ENCODE data around the gene ZNF679. TPM values are rescaled to one million over a fixed set of nuclear protein-coding genes. Genes with fewer than 3 reads are reported as not detected.

ZNF679 gene
- total and polyA plus RNA-seq, 2 of the 13 experiments (the other 11 are each of a cell fraction or from before 2014, with no cell fraction given), result not detected

GRCh38 chr7:64266341-64266919, 38.2 kb downstream of the ZNF679 start:
- Histone ChIP-seq H3K36me3 (replicated peaks in 1 of 2; ENCODE audit: control insufficient read depth in 1 of 2, insufficient read depth in 2 of 2, low read length in 2 of 2) (no peaks in the 10 kb centered on the region), H4K20me1 (ENCODE audit: insufficient read depth, low read length) (no peaks in the 10 kb centered on the region), H3K9me3 (ENCODE audit: low read length) (peaks cover 78% of the 10 kb centered on the region), H2AFZ (ENCODE audit: low read length) (no peak overlapping the region), H3K79me2 (ENCODE audit: insufficient read depth, low read length) (no peaks in the 10 kb centered on the region), H3K4me2 (ENCODE audit: low read depth, low read length) (no peak overlapping the region), H3K27ac (ENCODE audit: extremely low read length, insufficient read depth, low read length) (no peak overlapping the region), H3K27me3 (ENCODE audit: control insufficient read depth in 1 of 2, insufficient read depth in 2 of 2, low read length in 2 of 2) (no peaks in the 10 kb centered on the region), H3K9ac (ENCODE audit: insufficient read depth, low read depth, low read length) (no peak overlapping the region), H3K4me3 (replicated peaks in 1 of 3; ENCODE audit: insufficient read depth in 1 of 3, low read depth in 2 of 3, low read length in 3 of 3) (no peak overlapping the region), H3K4me1 (ENCODE audit: insufficient read depth, low read length) (no peaks in the 10 kb centered on the region)
- FAIRE-seq, result no peak
- BruUV-seq (replicated peaks), result no TSS peak
- DNase-seq (ENCODE audit: low spot score), result no peak
- no peak for ATAC-seq
- POLR2A ChIA-PET, result no interaction called here
- CTCF ChIA-PET (ENCODE audit: low intra/inter-chr PET ratio, low total read pairs), result no interaction called here
- TF ChIP-seq ZNF382 (CRISPR knock-in tag; IDR thresholded peaks at IDR 0.05; ENCODE audit: borderline replicate concordance) (no peak), MXI1 (IDR thresholded peaks at IDR 0.05; ENCODE audit: borderline replicate concordance, low read depth, low read length) (no peak), ZNF639 (CRISPR knock-in tag; conservative IDR thresholded peaks at IDR 0.05) (no peak), FOXK1 (CRISPR knock-in tag; IDR thresholded peaks at IDR 0.05; ENCODE audit: borderline replicate concordance, low read depth) (no peak), CREBL2 (CRISPR knock-in tag; IDR thresholded peaks at IDR 0.05; ENCODE audit: borderline replicate concordance) (no peak)
- in situ Hi-C loops (cut with HindIII; ENCODE audit: extremely low pct_ligation_motif_present, low pct_unique_long_range_greater_than_20kb) (no loop called here), intact Hi-C loops (cut with micrococcal nuclease; ENCODE audit: unreplicated experiment) (no loop called here)
- 13% methylated on average over 1 of the region's 1 CpG for WGBS (ENCODE audit: low lambda C conversion rate)

- H3K9me3 ChIP-seq (ENCODE audit: low read length), result peaks cover 74% of the 10 kb centered on the region
- CTCF ChIA-PET (ENCODE audit: low intra/inter-chr PET ratio, low total read pairs), result no interaction called here
These were observed 49.4 kb downstream of the ZNF679 start for GRCh38 chr7:64277630-64278029.

More at GRCh38 chr7:64277630-64278029, 49.4 kb downstream of the ZNF679 start:
- FAIRE-seq (no peak), ATAC-seq (no peak), DNase-seq (ENCODE audit: low spot score) (no peak)
- no peaks in the 10 kb centered on the region for H4K20me1 ChIP-seq (ENCODE audit: insufficient read depth, low read length)
- WGBS (ENCODE audit: low lambda C conversion rate), result 18% methylated on average over 2 of the region's 2 CpGs
- no peak overlapping the region for H3K9ac ChIP-seq (ENCODE audit: insufficient read depth, low read depth, low read length)
- no peak overlapping the region for H3K27ac ChIP-seq (ENCODE audit: extremely low read length, insufficient read depth, low read length)
- no peak for TF ChIP-seq WIZ (CRISPR knock-in tag; IDR thresholded peaks at IDR 0.05)
- no peaks in the 10 kb centered on the region for H3K79me2 ChIP-seq (ENCODE audit: insufficient read depth, low read length)
- H3K4me1 ChIP-seq (ENCODE audit: insufficient read depth, low read length), result no peaks in the 10 kb centered on the region
- in situ Hi-C loops (cut with HindIII; ENCODE audit: extremely low pct_ligation_motif_present, low pct_unique_long_range_greater_than_20kb) (no loop called here), intact Hi-C loops (cut with micrococcal nuclease; ENCODE audit: unreplicated experiment) (no loop called here)
- H3K36me3 ChIP-seq (replicated peaks in 1 of 2; ENCODE audit: control insufficient read depth in 1 of 2, insufficient read depth in 2 of 2, low read length in 2 of 2), result no peaks in the 10 kb centered on the region
- no peak overlapping the region for H3K4me3 ChIP-seq (replicated peaks in 1 of 3; ENCODE audit: insufficient read depth in 1 of 3, low read depth in 2 of 3, low read length in 3 of 3)
- H3K27me3 ChIP-seq (ENCODE audit: control insufficient read depth in 1 of 2, insufficient read depth in 2 of 2, low read length in 2 of 2), result no peaks in the 10 kb centered on the region
- POLR2A ChIA-PET, result no interaction called here
- no TSS peak for BruUV-seq (replicated peaks)
- no peak overlapping the region for H2AFZ ChIP-seq (ENCODE audit: low read length)
- H3K4me2 ChIP-seq (ENCODE audit: low read depth, low read length), result no peak overlapping the region
